Activated T-cell treated with anti-CD3 and anti-CD28 coated beads, Interleukin-2, amount 50 U/mL, for 4 hours (primary cell): ENCODE data around the gene CNPY1. TPM values are rescaled to one million over a fixed set of nuclear protein-coding genes. Genes with fewer than 3 reads are reported as not detected.
"Not testable (repeated sequence)": the region's sequence is repeated elsewhere in the genome, so short reads cannot be mapped to it uniquely, and the experiment has no call there.

Experiments
- ATAC-seq, 2 donors: fragments of 200-7000 bp; cut with Tn5 transposase; one replicate each; pipeline ENCODE4 v1.10.0; 2021
- DNase-seq: peaks from one replicate; pipeline ENCODE4 v3.0.0-alpha.2; 2020
- H3K27me3 Mint-ChIP-seq: one replicate; pipeline ENCODE4 v1.8.0; 2021; ENCODE audit warnings: low read depth, mixed read lengths
- H3K36me3 Mint-ChIP-seq: one replicate; pipeline ENCODE4 v1.8.0; 2022; ENCODE audit warnings: mixed read lengths; ENCODE audit not compliant: insufficient read depth
- H3K4me1 Mint-ChIP-seq: one replicate; pipeline ENCODE4 v1.8.0; 2021; ENCODE audit warnings: low read depth, mixed read lengths
- H3K4me3 Mint-ChIP-seq: one replicate; pipeline ENCODE4 v1.8.0; 2021; ENCODE audit warnings: mild to moderate bottlenecking, moderate library complexity, mixed read lengths
- H3K9me3 Mint-ChIP-seq: one replicate; pipeline ENCODE4 v1.8.0; 2021; ENCODE audit warnings: mixed read lengths
- total RNA-seq, 3 donors: library from RNA; stranded (reverse); gene quantifications; one replicate each; pipeline ENCODE4 v1.2.1, GENCODE V29; 2021

Gene CNPY1
- not detected for total RNA-seq

DNA sequence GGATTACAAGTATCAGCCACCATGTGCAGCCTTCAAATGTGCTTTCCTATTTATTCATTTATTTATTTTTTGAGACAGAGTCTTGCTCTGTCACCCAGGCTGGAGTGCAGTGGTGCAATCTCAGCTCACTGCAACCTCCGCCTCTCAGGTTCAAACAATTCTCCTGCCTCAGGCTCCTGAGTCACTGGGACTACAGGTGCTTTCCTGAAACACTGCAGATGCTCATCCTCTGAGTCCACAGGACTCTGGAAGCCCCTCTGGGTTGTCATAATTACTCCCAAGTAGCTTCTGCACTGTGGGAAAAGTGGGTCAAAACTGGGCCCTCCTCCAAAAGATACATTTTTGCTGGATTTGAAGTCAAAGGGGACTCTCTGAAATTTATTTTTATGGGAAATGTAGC lies at the start of gene CNPY1:
Gene CNPY1 (minus strand): TSS at position 111 of the 400 bp plus-strand sequence. CDS start 630 bp downstream, outside the sequence.
- H3K36me3 Mint-ChIP-seq, H3K9me3 Mint-ChIP-seq, H3K4me1 Mint-ChIP-seq, H3K4me3 Mint-ChIP-seq, ATAC-seq, DNase-seq: not testable (repeated sequence)
- H3K27me3 Mint-ChIP-seq = peaks cover 17% of the 10 kb centered on the region

GRCh38 chr7:155594961-155595366 lies 48.6 kb upstream of the CNPY1 start:
- no peak for ATAC-seq
- peaks cover 37% of the 10 kb centered on the region for H3K27me3 Mint-ChIP-seq
- no peak overlapping the region for H3K4me3 Mint-ChIP-seq
- no peak for DNase-seq
- no peaks in the 10 kb centered on the region for H3K36me3 Mint-ChIP-seq
- H3K9me3 Mint-ChIP-seq = no peaks in the 10 kb centered on the region
- H3K4me1 Mint-ChIP-seq = peaks cover 3% of the 10 kb centered on the region

- Mint-ChIP-seq H3K27me3 (peaks cover 31% of the 10 kb centered on the region), H3K36me3 (no peaks in the 10 kb centered on the region), H3K4me3 (no peak overlapping the region), H3K9me3 (no peaks in the 10 kb centered on the region), H3K4me1 (peaks cover 3% of the 10 kb centered on the region)
- DNase-seq = no peak
- ATAC-seq = no peak
Measured at GRCh38 chr7:155594163-155594732, 47.9 kb upstream of the CNPY1 start.

DNA sequence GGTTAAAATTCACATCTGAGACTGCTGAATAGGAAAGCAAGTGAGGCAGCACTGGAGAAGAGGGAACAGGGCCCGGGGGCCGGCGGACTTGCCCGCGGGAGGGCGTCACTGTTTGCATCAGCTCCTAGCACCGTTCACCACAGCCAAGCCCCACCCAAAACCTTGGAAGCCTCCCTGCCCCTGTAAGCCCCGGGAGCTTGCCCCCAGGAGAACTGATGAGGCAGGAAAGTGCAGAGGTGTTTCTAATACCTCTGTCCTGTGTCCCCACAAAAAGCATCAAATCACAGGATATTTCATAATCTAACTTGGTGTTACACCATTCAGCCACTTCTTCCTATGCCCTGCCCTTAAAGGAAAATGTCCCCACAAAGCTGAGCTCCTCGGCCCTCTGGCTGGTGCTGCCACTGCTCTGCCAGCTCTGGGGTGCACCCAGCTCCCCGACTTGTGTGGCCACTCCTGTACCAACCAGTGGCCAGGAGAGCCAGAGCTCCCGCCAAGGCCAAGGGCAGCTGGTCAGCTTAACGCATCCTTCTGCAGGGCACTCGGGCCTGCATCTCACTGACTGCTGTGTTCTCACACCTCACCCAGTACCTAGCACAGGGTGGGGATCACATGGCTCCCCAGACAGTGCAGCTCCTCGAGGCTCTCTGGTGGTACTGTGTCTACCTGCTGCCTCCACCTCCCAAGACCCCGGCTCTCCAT lies 47.3 kb upstream of the CNPY1 start:
- ATAC-seq = no peak
- no peak overlapping the region for H3K4me3 Mint-ChIP-seq
- H3K4me1 Mint-ChIP-seq = no peaks in the 10 kb centered on the region
- no peaks in the 10 kb centered on the region for H3K9me3 Mint-ChIP-seq
- DNase-seq = no peak
- H3K36me3 Mint-ChIP-seq = no peaks in the 10 kb centered on the region
- H3K27me3 Mint-ChIP-seq = peaks cover 25% of the 10 kb centered on the region

DNA sequence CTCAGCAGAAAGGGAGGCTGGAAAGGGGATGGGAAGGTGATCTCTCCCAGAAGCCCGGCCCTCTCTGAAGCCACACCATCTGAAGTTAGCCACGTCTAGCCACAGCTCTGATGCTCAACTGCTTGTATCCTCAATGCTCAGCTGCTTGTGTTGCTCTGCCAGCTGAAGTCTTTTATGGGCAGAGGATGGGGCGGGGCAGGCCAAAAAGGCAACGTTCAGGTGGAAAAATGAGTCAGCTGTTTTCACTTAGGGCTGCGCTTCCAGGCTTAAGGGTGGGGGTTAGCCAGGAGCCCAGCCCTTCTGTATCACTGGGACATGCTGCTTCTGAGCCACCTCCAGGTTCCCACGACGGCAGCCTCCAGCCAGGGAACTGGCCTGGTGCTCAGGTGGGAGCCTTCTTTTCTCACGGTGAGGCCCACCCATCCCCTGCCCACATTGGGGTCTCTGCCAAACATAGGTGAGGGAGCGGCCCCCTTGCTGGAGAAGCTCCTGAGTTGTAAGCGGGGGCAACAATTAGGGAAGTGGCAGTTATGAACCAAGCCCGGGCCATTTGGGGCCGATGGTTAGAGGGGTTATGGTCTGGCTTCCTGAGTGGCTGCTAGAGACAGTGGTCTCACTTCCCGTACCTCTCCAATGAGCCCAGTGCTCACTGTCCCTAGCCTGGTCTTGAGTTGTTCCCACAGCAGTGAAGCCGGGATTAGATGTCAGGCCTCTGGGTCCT lies 44.9 kb upstream of the CNPY1 start:
- Mint-ChIP-seq H3K27me3 (peaks cover 36% of the 10 kb centered on the region), H3K9me3 (no peaks in the 10 kb centered on the region)
- no peak for ATAC-seq

GRCh38 chr7:155590215-155591018 lies 44.1 kb upstream of the CNPY1 start:
- Mint-ChIP-seq H3K27me3 (peaks cover 41% of the 10 kb centered on the region), H3K36me3 (no peaks in the 10 kb centered on the region), H3K4me3 (no peak overlapping the region), H3K9me3 (no peaks in the 10 kb centered on the region), H3K4me1 (no peaks in the 10 kb centered on the region)
- no peak for ATAC-seq
- DNase-seq = no peak

More for the DNA sequence above, 44.9 kb upstream of the CNPY1 start:
- DNase-seq = no peak
- Mint-ChIP-seq H3K4me3 (no peak overlapping the region), H3K36me3 (no peaks in the 10 kb centered on the region), H3K4me1 (no peaks in the 10 kb centered on the region)

GRCh38 chr7:155589001-155589980 lies 42.9 kb upstream of the CNPY1 start:
- Mint-ChIP-seq H3K36me3 (no peaks in the 10 kb centered on the region), H3K4me1 (no peaks in the 10 kb centered on the region), H3K9me3 (no peaks in the 10 kb centered on the region), H3K4me3 (no peak overlapping the region), H3K27me3 (peaks cover 44% of the 10 kb centered on the region)
- DNase-seq (no peak), ATAC-seq (no peak)

- H3K27me3 Mint-ChIP-seq = peaks cover 38% of the 10 kb centered on the region
- DNase-seq (no peak), ATAC-seq (no peak)
- no peaks in the 10 kb centered on the region for H3K9me3 Mint-ChIP-seq
- H3K4me1 Mint-ChIP-seq = no peaks in the 10 kb centered on the region
- no peaks in the 10 kb centered on the region for H3K36me3 Mint-ChIP-seq
- no peak overlapping the region for H3K4me3 Mint-ChIP-seq
Measured at GRCh38 chr7:155588468-155588998, 42.2 kb upstream of the CNPY1 start.

GRCh38 chr7:155587486-155587885 lies 41.1 kb upstream of the CNPY1 start:
- no peaks in the 10 kb centered on the region for H3K36me3 Mint-ChIP-seq
- DNase-seq (no peak), ATAC-seq (no peak)
- peaks cover 34% of the 10 kb centered on the region for H3K27me3 Mint-ChIP-seq
- no peaks in the 10 kb centered on the region for H3K9me3 Mint-ChIP-seq
- H3K4me1 Mint-ChIP-seq = no peaks in the 10 kb centered on the region
- no peak overlapping the region for H3K4me3 Mint-ChIP-seq

DNA sequence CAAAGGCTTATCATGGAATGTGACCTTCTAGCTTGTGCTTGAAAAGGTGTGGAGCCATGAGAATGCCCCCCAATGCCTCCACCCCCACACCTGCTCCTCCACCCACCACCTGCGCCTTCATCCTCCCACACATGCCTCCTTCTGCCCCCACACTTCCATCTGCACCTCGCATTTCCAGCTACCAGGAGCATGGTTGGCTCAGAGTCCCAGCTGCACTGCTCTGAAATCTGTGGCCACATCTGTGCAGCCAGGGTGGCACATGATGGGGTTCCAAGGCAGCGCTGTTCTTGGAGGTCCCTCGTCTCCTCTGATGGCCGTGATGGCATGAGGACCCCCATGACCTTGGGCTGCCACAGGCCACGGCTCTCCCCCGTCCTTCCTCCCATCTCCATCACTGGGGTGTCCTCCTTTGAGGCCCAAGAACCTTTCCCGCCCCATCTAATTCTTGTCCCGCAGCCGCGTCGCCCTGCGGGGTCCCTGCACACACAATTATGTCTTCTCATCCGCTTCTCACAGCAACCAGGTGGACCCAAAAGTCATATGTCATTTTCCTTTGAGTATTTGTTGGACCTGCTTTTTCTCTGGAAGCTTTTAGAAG lies 40.6 kb upstream of the CNPY1 start:
- peaks cover 30% of the 10 kb centered on the region for H3K27me3 Mint-ChIP-seq
- DNase-seq (no peak), ATAC-seq (no peak)
- no peaks in the 10 kb centered on the region for H3K36me3 Mint-ChIP-seq
- H3K4me1 Mint-ChIP-seq = no peaks in the 10 kb centered on the region
- H3K9me3 Mint-ChIP-seq = no peaks in the 10 kb centered on the region
- H3K4me3 Mint-ChIP-seq = no peak overlapping the region

GRCh38 chr7:155585951-155586350 lies 39.6 kb upstream of the CNPY1 start:
- Mint-ChIP-seq H3K9me3 (no peaks in the 10 kb centered on the region), H3K4me3 (no peak overlapping the region), H3K27me3 (peaks cover 23% of the 10 kb centered on the region), H3K36me3 (no peaks in the 10 kb centered on the region), H3K4me1 (no peaks in the 10 kb centered on the region)
- no peak for ATAC-seq
- no peak for DNase-seq

DNA sequence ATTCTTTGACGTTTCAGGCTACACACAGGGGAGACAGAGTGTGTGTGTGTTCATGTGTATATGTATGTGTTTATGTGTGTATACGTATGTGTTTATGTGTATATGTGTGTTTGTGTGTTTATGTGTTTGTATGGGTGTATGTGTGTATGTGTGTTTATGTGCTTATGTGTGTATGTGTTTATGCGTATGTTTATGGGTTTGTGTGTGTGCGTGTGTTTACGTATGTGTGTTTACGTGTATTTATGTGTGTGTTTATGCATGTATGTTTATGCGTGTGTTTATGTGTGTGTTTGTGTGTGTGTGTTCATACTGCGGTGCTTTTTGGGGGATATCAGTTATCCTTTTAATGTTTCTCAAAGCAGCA lies 39.2 kb upstream of the CNPY1 start:
- no peak for ATAC-seq
- Mint-ChIP-seq H3K9me3 (no peaks in the 10 kb centered on the region), H3K36me3 (no peaks in the 10 kb centered on the region), H3K4me1 (no peaks in the 10 kb centered on the region), H3K4me3 (no peak overlapping the region), H3K27me3 (peaks cover 23% of the 10 kb centered on the region)
- DNase-seq = no peak
